Raji (cell line): ENCODE results near the gene SETBP1.

Experiments used
- POLR2A ChIP-seq: IDR thresholded peaks from 2 replicates; pipeline ENCODE4 v1.6.1; 2011; ENCODE audit warnings: low read depth, low read length, control low read depth; ENCODE audit not compliant: insufficient read depth

SETBP1 gene

GRCh38 chr18:44850001-44850400 lies 169.3 kb downstream of the SETBP1 start:
- TF ChIP-seq POLR2A = no peak

- no peak for TF ChIP-seq POLR2A
These were observed 171.4 kb downstream of the SETBP1 start for GRCh38 chr18:44851856-44852621.

- no peak for TF ChIP-seq POLR2A
These were observed 172.1 kb downstream of the SETBP1 start for GRCh38 chr18:44852818-44853217.

DNA sequence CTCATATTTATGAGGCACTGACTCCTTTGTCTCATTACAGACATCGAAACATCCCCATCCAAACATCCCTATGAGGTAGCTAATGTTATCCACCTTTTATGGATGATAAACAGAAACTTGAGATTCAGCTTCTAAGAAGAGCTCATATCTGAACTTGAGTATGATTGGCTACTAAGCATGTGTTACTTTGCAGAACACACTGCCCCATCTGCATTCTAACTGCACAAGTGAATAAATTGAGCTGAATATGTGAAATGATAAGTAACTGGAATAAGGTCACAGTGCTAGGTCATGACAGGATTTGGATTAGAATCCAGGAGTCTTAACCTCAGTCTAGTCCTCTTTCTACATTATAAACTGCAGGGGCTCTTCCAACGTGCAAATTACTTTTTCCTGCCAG lies 172.7 kb downstream of the SETBP1 start:
- no peak for TF ChIP-seq POLR2A

DNA sequence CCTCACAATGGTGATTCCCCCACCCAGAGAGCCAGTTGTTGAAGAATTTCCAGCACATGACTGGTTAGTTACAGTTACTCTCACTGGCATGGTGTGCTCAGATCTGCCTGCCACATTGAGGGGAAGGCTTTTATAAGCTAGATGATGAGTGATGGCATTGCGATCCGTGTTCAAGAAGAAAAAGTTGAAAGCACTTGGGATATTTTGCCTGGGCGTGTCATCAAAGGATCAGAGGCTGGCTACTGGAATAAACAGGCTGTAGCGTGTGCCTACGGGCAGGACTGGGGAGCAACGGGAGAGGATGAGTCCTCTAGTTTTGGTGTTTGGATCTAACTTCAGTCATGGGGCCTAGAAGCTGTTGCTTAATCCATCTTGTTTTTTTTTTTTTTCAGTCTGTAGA lies 175.0 kb downstream of the SETBP1 start:
- TF ChIP-seq POLR2A = no peak

GRCh38 chr18:44856157-44856556 lies 175.5 kb downstream of the SETBP1 start:
- no peak for TF ChIP-seq POLR2A

GRCh38 chr18:44857081-44857480 lies 176.4 kb downstream of the SETBP1 start:
- no peak for TF ChIP-seq POLR2A

- TF ChIP-seq POLR2A = no peak
These were observed 177.2 kb downstream of the SETBP1 start for GRCh38 chr18:44857744-44858491.

- TF ChIP-seq POLR2A = no peak
These were observed 178.6 kb downstream of the SETBP1 start for GRCh38 chr18:44859263-44859662.

DNA sequence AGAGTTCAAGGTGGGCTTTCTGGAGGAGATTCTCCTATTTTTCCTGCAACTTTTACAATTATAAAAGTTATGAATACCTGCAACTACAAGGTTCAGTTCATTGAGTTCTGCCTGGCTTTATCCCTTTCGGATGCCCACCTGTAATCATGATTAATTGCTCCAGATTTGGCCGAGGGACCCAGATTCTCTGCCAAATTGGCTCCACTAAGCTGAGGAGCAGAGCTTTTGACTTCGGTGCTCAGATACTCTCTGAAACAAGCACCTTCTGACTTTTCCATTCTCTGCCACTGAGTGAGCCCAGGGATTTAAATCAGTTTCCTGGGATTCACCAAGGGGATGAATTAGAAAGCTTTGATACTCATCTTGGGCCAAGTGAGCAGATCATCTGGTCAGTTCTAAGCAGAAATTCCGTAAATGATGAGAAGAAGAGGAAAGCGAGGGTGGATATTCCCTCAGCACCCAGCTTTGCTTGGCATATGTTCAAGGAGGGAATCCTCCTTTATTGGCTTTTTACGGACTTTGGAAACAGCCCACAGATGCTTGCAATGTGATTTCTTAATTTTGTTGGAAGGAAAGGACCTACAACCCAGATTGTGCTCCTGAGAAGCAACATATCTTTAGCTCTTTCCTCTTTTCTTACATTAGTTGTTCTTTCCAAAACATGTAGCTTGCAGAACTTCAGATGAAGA lies 179.2 kb downstream of the SETBP1 start:
- TF ChIP-seq POLR2A = no peak

DNA sequence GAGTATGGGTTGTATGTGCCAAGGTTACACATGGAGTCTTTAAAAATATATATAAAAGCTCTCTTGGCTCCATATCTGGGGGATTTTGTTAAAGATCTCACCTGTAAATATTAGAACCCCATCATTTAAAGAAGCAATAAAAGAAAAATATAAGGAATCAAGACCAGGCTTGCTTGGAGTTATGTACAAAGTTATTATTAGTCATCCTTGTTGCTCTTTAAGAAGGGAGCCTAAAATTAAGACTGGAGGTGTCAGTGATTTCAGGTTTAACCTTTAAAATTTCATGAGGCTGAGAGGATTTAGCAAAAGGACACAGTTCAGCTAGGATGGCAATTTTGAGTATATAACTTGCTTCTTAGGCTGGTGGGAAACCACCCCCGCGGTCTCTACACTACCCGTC lies 181.4 kb downstream of the SETBP1 start:
- TF ChIP-seq POLR2A = no peak

GRCh38 chr18:44866103-44866502 lies 185.4 kb downstream of the SETBP1 start:
- TF ChIP-seq POLR2A = no peak

- no peak for TF ChIP-seq POLR2A
These were observed 188.8 kb downstream of the SETBP1 start for GRCh38 chr18:44869533-44869932.

- no peak for TF ChIP-seq POLR2A
These were observed 190.2 kb downstream of the SETBP1 start for GRCh38 chr18:44870631-44871502.

- TF ChIP-seq POLR2A = no peak
These were observed 191.1 kb downstream of the SETBP1 start for GRCh38 chr18:44871771-44872170.
